Suprapubic skin (tissue), 4 donors: ENCODE data around the gene HENMT1.

ENCODE experiments used
- POLR2A ChIP-seq, 2 donors: fragments of 450-650 bp; IDR thresholded peaks; one replicate each; pipeline ENCODE4 v1.6.1; 2017; ENCODE audit warnings: antibody characterized with exemption in 2 of 2, mild to moderate bottlenecking in 2 of 2, moderate library complexity in 2 of 2
- POLR2AphosphoS5 ChIP-seq, 3 donors: sonication (generic); formaldehyde crosslinking; IDR thresholded peaks; one replicate each; pipeline ENCODE4 v1.6.1; 2017; ENCODE audit warnings: antibody characterized with exemption in 3 of 3

- TF ChIP-seq POLR2AphosphoS5 (IDR thresholded peaks at IDR 0.05) (no peak), POLR2A (IDR thresholded peaks at IDR 0.05) (no peak)
These were observed 33.6 kb downstream of the HENMT1 start for GRCh38 chr1:108627256-108627655.
